Stimulated activated CD4-positive, alpha-beta T cell treated with anti-CD3 and anti-CD28 coated beads, Interleukin-15, amount 100 ng/mL, for 1 hour (primary cell): Measurements from ENCODE around the gene ZNF391.
"Not testable (repeated sequence)": the region's sequence is repeated elsewhere in the genome, so short reads cannot be mapped to it uniquely, and the experiment has no call there.

ENCODE experiments used
- DNase-seq, 2 donors: peaks; one replicate each; pipeline ENCODE4 v3.0.0-alpha.2; 2020; ENCODE audit warnings: low read depth in 1 of 2, low spot score in 1 of 2

ZNF391 gene

GRCh38 chr6:27388293-27389197 lies at the start of gene ZNF391:
ZNF391 (plus strand) TSS chr6:27388759; CDS start chr6:27400371, 11,612 bp downstream.
- DNase-seq = peak; percentile 32 to 64

GRCh38 chr6:27352850-27353249 lies 35.7 kb upstream of the ZNF391 start:
- DNase-seq = no peak

GRCh38 chr6:27358786-27359185 lies 29.8 kb upstream of the ZNF391 start:
- no peak for DNase-seq

- no peak for DNase-seq
Observed at GRCh38 chr6:27359231-27359630, 29.3 kb upstream of the ZNF391 start.

GRCh38 chr6:27368202-27368601 lies 20.4 kb upstream of the ZNF391 start:
- DNase-seq = no peak

GRCh38 chr6:27370391-27370790 lies 18.2 kb upstream of the ZNF391 start:
- DNase-seq = no peak

GRCh38 chr6:27374824-27375612 lies 13.5 kb upstream of the ZNF391 start:
- DNase-seq = peak; percentile 32 to 49

GRCh38 chr6:27375613-27376079 lies 12.9 kb upstream of the ZNF391 start:
- no peak for DNase-seq

GRCh38 chr6:27378406-27378805 lies 10.2 kb upstream of the ZNF391 start:
- not testable (repeated sequence) for DNase-seq

- not testable (repeated sequence) for DNase-seq
Observed at GRCh38 chr6:27381001-27381400, 7.6 kb upstream of the ZNF391 start.

- DNase-seq = no peak
Observed at GRCh38 chr6:27383011-27383410, 5.5 kb upstream of the ZNF391 start.

- no peak for DNase-seq
Observed at GRCh38 chr6:27383481-27383880, 5.1 kb upstream of the ZNF391 start.

- DNase-seq = no peak
Observed at GRCh38 chr6:27392623-27393022, 4.1 kb downstream of the ZNF391 start.

GRCh38 chr6:27394073-27394472 lies 5.5 kb downstream of the ZNF391 start:
- no peak for DNase-seq

GRCh38 chr6:27400877-27401642 lies 12.5 kb downstream of the ZNF391 start:
- no peak for DNase-seq

GRCh38 chr6:27406085-27406484 lies 17.5 kb downstream of the ZNF391 start:
- no peak for DNase-seq

GRCh38 chr6:27407153-27407814 lies 18.7 kb downstream of the ZNF391 start:
- no peak for DNase-seq

- DNase-seq = no peak
Observed at GRCh38 chr6:27414300-27414699, 25.7 kb downstream of the ZNF391 start.

GRCh38 chr6:27414996-27415395 lies 26.4 kb downstream of the ZNF391 start:
- DNase-seq = no peak

GRCh38 chr6:27415898-27416297 lies 27.3 kb downstream of the ZNF391 start:
- no peak for DNase-seq

- DNase-seq = no peak
Observed at GRCh38 chr6:27419363-27419762, 30.8 kb downstream of the ZNF391 start.
